ENCODE measurements around the gene TMED9.
A peak's percentile ranks its signal among the peaks of the same experiment; 100 is the strongest.
"Not testable (repeated sequence)": the region's sequence is repeated elsewhere in the genome, so short reads cannot be mapped to it uniquely, and the experiment has no call there.

The TMED9 gene

GRCh38 chr5:177592010-177592834 lies at the start of gene TMED9:
Gene TMED9 (plus strand): TSS chr5:177592203. CDS start chr5:177592215, 12 bp downstream.
- peak; percentile 81 for DNase-seq

GRCh38 chr5:177542816-177543465 lies 49.1 kb upstream of the TMED9 start:
- DNase-seq, result no peak

- no peak for DNase-seq
Observed at GRCh38 chr5:177545487-177546257, 46.3 kb upstream of the TMED9 start.

- no peak for DNase-seq
Observed at GRCh38 chr5:177546258-177546741, 45.7 kb upstream of the TMED9 start.

DNA sequence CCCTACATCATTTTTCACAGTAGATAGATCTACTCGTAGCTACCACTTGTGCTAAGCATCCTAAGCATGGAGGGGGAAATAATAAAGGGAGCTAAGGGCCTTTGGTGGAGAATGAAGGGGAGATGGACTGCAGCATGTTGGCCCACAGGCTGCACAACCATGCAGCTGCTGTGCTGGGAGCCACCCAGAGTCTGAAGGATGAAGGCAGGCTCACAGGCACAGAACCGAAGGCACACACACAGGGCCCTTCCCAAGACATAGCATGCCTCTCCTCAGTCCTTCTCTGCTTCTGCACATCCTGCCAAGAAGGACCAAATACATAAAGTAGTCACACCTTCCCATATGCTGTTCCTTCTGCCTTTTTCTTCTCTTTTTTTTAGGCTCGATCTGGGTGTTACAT lies 44.3 kb upstream of the TMED9 start:
- no peak for DNase-seq

DNA sequence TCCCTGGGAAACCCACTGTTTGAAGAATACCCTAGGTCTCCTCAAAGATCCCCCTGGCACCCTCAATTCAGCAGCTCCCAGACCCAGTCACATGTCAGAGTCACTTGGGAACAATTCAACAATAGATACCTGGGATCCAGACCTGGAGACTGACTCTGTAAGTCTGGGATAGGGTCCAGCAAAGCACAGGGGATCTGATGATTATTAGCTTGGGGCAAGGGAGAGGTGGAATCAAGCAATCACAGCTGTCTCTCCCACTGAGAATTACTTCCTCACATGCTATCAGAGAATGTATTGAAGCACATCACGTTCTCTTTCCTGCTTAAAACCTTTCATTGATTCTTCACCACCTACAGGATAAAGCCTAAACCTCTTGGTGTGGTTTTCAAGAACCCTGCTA lies 43.5 kb upstream of the TMED9 start:
- DNase-seq, result no peak

DNA sequence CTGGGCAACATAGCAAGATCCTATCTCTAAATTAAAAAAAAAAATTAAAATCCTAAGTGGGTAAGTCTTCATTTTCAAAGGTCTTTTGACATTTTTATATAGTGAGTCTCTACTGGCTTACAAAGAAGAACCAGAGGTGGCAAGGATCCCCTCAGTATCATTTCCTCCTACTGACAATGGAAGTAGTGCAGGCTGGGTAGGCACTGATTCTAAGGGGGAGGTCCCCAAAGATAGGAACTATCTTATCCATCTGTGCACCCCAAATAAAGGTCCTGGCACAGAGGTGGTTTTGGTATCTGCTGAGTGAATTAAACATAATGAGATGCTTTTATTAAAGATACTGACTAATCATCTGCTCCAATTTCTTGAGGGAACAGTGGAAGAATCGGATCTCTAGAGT lies 41.9 kb upstream of the TMED9 start:
- no peak for DNase-seq

GRCh38 chr5:177552839-177553455 lies 39.1 kb upstream of the TMED9 start:
- no peak for DNase-seq

- DNase-seq, result peak; percentile 19
Observed at GRCh38 chr5:177553671-177554429, 38.2 kb upstream of the TMED9 start.

GRCh38 chr5:177554474-177555111 lies 37.4 kb upstream of the TMED9 start, which contains the start of gene FAM193B:
Gene FAM193B (minus strand): TSS chr5:177554563. CDS start chr5:177554458, 105 bp downstream.
- peak; percentile 93 for DNase-seq

GRCh38 chr5:177555228-177555627 lies 36.8 kb upstream of the TMED9 start:
- DNase-seq, result no peak

DNA sequence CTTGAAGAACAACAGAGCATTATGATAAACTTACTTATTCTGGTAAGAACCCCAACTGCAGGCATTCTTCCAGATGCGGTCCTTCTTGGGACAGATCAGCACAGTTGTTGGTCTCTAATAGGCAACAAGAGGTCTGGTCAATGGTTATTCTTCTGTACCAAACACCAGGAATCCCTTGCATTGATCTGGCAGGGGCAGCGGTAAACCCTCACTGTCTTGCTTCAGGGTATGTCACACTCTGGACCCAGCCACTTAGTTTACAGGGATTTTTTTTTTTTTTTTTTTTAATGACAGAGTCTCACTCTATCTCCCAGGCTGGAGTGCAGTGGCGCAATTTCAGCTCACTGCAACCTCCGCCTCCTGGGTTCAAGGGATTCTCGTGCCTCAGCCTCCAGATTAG lies 36.3 kb upstream of the TMED9 start:
- no peak for DNase-seq

DNA sequence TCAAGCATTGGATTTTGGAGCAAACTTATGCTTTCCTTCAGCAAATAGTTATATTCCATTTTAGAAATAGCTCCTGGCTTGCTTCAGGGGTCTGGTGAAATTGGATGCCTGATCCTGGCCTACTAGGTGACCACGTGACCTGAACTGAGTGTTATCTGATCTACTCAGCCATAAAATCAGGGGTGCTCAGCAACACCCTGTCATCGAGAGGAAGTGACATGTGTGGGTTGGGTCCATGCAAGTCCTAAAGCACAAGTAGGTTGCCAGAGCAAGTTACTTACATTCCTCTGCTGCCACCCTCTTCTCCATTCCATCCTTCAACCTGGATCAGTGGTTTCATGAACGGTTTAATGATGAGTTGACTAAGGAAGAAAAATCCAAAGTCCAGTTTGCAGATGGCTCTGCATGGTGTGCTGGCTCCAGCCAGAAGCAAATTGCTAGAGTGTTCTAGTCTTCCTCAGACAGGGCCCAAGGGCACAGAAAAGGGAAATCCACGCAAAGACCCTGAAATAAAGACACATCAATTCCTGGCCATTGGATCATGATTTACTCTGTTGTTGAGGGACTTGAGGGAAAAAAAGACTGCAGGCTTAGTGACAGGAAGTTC lies 34.9 kb upstream of the TMED9 start:
- no peak for DNase-seq

DNA sequence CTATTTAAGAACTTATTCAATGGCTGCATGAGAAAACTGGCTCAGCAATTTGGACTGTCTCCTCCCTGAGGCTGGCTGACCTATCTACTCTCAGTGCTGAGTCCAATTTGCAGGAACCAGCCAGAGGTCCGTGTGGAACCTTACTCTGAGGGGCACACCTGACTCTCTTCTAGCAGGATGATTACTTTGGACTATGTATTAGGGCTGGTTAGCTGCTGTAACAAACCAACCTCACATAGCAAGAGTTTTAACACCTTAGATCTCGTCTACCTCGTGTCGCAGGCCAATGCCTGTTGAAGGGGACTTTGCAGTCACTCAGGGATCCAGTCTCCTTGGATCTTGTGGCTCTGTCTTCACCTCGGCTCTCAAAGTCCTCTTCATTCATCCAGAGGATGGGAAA lies 34.2 kb upstream of the TMED9 start:
- DNase-seq, result no peak

GRCh38 chr5:177559446-177559941 lies 32.5 kb upstream of the TMED9 start:
- DNase-seq, result not testable (repeated sequence)

GRCh38 chr5:177565046-177565445 lies 27.0 kb upstream of the TMED9 start:
- DNase-seq, result no peak

DNA sequence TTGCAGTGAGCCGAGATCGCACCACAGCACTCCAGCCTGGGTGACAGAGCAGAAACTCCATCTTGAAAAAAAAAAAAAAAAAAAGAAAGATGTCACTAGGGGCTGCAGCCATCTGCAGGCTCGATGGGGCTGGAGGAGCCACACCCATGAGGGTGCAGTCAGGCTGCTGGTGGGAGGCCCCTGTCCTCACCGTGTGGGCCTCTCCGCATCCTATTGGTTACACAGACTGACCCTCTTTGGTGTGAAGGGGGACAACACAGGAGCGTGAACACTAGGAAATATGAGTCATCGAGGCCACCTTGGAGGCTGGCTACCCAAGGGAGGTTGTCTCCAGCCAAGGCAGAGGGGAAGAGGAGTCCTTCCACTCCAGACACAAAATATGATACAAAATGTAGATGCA lies 23.7 kb upstream of the TMED9 start:
- DNase-seq, result no peak

DNA sequence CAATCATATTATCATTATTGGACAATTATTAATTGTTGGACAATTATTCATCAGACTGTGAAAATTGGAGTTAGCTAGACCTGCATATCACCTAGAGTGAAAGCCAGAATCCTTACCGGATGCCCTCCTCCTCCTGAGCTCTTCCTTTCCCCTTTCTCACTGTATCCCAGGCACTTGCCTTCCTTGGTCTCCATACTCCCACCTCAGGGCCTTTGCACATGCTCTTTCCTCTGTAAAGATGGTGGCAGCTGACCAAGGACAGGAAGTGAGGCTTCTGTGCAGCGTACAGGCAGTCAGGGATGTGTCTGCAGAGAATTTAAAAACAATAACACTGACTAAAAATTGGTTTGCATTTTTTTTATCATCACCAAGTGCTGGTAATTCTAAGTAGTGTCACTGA lies 22.1 kb upstream of the TMED9 start:
- no peak for DNase-seq

- DNase-seq, result no peak
Observed at GRCh38 chr5:177575488-177575887, 16.5 kb upstream of the TMED9 start.

- DNase-seq, result no peak
Observed at GRCh38 chr5:177576169-177576568, 15.8 kb upstream of the TMED9 start.

DNA sequence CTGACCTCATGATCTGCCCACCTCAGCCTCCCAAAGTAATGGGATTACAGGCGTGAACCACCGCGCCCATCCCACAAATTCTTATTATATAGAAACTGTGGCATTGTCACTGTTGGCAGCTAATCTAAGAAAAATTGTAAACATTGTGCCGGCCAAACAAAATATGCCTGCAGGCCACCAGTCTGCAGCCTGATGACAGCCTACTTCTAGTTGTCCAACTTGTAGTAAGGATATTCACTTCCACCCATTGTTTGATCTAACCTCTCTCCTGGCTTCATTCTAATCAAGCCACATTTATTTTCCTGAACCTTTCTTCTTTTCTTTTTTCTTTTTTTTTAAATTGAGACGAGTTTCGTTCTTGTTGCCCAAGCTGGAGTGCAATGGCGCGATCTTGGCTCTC lies 13.7 kb upstream of the TMED9 start:
- DNase-seq, result no peak

Data from activated CD4-positive, alpha-beta T cell treated with anti-CD3 and anti-CD28 coated beads for 1 hour (primary cell).